Neuron (in vitro differentiated cells): ENCODE results near the gene CHFR.
"Not testable (repeated sequence)": the region's sequence is repeated elsewhere in the genome, so short reads cannot be mapped to it uniquely, and the experiment has no call there.

Experiments used
- H2AFZ ChIP-seq: one replicate; pipeline ENCODE4 v1.6.1; 2013; ENCODE audit warnings: low read depth, mild to moderate bottlenecking, inconsistent platforms, low read length, moderate library complexity
- H3K27me3 ChIP-seq: one replicate; pipeline ENCODE4 v1.6.1; 2013; ENCODE audit warnings: low read length; ENCODE audit not compliant: insufficient read depth
- H3K36me3 ChIP-seq: one replicate; pipeline ENCODE4 v1.6.1; 2013; ENCODE audit warnings: low read length; ENCODE audit not compliant: insufficient read depth
- H3K4me1 ChIP-seq: one replicate; pipeline ENCODE4 v1.6.1; 2013; ENCODE audit warnings: low read length; ENCODE audit not compliant: insufficient read depth
- H3K4me3 ChIP-seq: 2 replicates; pipeline ENCODE4 v1.5.1; 2013; ENCODE audit warnings: mild to moderate bottlenecking, low read length, moderate library complexity
- H3K9me3 ChIP-seq: one replicate; pipeline ENCODE4 v1.6.1; 2013; ENCODE audit warnings: low read length

The CHFR gene

DNA sequence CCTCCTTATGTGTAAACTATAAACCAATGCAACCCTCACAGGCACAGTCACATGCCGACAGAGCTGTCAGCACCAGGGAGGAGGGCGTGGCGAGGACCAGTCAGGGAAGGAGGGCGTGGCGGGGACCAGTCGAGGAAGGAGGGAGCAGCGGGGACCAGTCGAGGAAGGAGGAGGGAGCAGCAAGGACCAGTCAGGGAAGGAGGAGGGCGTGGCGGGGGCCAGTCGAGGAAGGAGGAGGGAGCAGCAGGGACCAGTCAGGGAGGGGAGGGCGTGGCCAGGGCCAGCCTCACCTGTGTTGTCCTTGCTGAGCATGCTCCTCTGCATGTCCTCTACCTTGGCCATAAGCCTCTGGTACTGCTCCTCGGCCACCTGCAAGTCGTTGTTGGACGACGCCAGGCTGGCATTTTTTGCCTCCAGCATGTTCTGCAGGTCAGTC, 83.0 kb downstream of the CHFR start:
- no peaks in the 10 kb centered on the region for H3K9me3 ChIP-seq
- no peak overlapping the region for H3K4me3 ChIP-seq
- no peaks in the 10 kb centered on the region for H3K4me1 ChIP-seq
- no peaks in the 10 kb centered on the region for H3K27me3 ChIP-seq
- H2AFZ ChIP-seq: no peak overlapping the region
- peaks cover 73% of the 10 kb centered on the region for H3K36me3 ChIP-seq

DNA sequence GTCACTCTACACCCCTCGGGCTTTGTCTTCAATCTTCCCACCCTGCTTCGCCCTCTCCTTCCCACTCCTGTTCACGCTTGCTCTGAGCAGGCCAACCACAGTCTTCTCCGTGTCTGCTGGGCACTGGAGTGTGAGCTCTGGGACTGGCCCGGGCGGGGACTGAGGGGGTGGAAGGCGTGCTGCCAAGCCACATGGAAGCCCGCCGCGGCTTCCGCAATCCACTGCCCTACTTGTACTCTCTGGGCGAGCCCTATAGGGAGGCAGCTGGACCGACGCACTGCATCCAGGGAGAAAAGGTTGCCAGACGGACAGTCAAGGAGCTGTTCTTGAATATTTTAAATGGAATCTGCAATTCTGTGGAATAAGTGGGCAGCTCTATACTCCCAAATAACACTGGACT, 83.5 kb downstream of the CHFR start:
- H3K9me3 ChIP-seq: no peaks in the 10 kb centered on the region
- H3K36me3 ChIP-seq: peaks cover 79% of the 10 kb centered on the region
- no peak overlapping the region for H3K4me3 ChIP-seq
- no peaks in the 10 kb centered on the region for H3K27me3 ChIP-seq
- H2AFZ ChIP-seq: no peak overlapping the region
- H3K4me1 ChIP-seq: no peaks in the 10 kb centered on the region

DNA sequence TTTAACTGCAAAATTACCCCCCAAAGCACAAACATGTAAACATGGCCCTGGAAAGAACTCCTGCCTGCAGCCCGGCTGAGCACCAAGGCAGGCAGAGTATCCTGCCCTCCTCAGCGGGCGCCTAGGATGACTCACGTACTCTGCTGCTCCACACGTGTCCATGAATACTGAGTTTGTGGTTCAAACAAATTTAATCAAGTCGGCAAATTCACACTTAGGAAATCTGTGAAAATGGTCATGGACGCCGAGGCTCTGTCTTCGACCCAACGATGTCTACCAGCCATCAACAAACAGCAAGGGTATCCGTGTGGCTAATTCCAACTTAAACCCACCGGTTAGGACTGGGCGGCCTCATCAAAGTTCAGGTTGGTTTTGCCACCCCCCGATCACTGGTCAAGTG, 84.3 kb downstream of the CHFR start:
- H3K4me3 ChIP-seq: no peak overlapping the region
- no peaks in the 10 kb centered on the region for H3K9me3 ChIP-seq
- peaks cover 80% of the 10 kb centered on the region for H3K36me3 ChIP-seq
- H3K4me1 ChIP-seq: no peaks in the 10 kb centered on the region
- no peaks in the 10 kb centered on the region for H3K27me3 ChIP-seq
- no peak overlapping the region for H2AFZ ChIP-seq

DNA sequence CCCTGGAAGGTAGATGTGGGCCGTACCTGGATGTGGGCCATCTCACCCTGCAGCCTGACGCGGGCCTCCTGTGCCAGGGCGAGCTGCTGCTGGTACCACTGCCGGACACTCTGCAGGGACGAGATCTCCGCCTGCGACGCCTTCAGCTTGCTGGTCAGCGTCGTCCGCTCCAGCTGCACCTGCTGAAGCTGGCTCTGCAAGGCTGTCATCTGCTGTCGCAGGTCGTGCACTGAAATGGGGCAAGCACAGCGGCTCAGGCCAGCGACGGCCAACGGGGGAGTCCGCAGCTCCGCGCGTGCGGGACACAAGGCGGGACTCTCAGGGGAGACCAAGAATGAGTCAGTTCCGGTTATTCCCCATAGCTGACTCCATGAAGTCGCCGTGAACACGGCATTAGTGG, 85.7 kb downstream of the CHFR start:
- Histone ChIP-seq H3K36me3 (peaks cover 80% of the 10 kb centered on the region), H3K9me3 (no peaks in the 10 kb centered on the region), H2AFZ (no peak overlapping the region), H3K4me3 (no peak overlapping the region), H3K27me3 (no peaks in the 10 kb centered on the region), H3K4me1 (no peaks in the 10 kb centered on the region)

DNA sequence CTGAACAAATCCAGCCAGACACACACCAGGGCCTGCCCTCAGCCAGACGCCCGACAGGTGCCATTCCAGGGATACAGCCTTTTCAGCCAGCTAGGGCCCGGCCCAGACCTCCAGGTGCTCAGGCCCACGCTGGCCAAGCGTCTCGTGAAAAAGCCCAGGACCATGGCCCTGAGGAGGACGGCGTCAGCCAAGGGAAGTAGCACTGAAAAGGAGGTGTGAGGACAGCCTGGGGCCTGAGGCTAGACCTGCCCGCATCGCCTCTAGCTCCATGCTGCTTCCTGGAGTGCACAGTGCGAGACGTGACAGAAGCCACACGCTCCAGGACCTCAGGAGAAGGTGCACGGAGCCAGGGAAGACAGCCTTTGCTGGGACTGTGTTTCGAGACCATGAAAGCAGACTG, 88.6 kb downstream of the CHFR start:
- Histone ChIP-seq H3K27me3 (no peaks in the 10 kb centered on the region), H3K4me3 (no peak overlapping the region), H3K36me3 (peaks cover 83% of the 10 kb centered on the region), H3K4me1 (no peaks in the 10 kb centered on the region), H2AFZ (no peak overlapping the region), H3K9me3 (peaks cover 5% of the 10 kb centered on the region)

DNA sequence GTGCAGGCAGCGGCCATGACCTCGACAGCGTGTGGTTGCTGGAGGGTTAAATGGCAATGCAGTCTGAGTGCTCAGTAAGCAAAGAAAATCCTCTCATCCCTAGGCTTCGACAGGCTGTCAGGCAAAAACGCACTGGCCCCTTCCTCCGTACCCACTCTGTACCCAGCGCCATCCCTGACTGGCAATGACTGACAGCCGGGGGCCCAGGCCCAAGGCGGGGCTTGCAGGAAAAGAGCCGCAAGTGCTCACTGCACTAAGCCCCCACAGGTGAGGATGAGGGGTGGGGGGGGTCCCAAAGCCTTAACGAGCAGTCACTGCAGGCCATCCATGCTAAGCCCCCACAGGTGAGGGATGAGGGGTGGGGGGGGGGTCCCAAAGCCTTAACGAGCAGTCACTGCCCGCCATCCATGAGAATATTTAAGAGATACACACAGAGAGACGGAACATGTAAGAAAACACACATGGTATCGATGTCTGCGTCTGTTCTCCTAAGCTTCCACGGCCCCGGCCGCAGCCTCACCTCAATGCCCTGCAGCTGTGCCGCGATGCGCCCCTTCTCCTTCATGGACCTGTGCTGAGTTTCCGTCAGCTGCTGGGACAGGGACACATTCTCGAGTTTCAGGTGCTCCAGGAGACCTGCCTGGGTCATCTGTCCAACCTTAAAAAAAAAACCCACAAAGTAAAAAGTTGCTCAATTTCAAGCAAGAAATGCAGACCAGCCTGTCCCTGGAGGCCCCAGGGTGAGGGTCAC, 89.4 kb downstream of the CHFR start:
- H3K27me3 ChIP-seq: no peaks in the 10 kb centered on the region
- no peak overlapping the region for H2AFZ ChIP-seq
- peaks cover 77% of the 10 kb centered on the region for H3K36me3 ChIP-seq
- H3K9me3 ChIP-seq: peaks cover 8% of the 10 kb centered on the region
- no peaks in the 10 kb centered on the region for H3K4me1 ChIP-seq
- no peak overlapping the region for H3K4me3 ChIP-seq

DNA sequence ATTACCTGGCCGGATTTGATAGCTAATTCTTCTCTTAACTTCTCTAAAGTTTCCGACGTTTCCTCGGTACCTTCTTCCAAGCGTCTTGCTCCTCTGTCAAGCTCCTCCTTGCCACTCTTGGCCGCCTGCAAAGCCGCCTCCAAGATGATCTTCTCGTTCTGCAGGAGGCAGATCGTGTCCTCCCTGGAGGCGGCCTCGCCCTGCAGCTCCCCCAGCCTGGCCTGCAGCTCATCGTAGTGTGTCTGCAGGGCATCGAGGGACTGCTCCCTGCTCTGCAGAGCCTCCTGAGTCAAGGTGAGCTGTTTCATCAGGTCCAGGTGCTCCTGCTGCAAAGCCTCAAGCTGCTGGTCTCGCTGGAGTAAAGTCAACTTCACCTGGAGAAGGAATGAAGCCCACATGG, 91.6 kb downstream of the CHFR start:
- peaks cover 74% of the 10 kb centered on the region for H3K36me3 ChIP-seq
- no peak overlapping the region for H3K4me3 ChIP-seq
- no peaks in the 10 kb centered on the region for H3K27me3 ChIP-seq
- H3K4me1 ChIP-seq: no peaks in the 10 kb centered on the region
- peaks cover 14% of the 10 kb centered on the region for H3K9me3 ChIP-seq
- no peak overlapping the region for H2AFZ ChIP-seq

DNA sequence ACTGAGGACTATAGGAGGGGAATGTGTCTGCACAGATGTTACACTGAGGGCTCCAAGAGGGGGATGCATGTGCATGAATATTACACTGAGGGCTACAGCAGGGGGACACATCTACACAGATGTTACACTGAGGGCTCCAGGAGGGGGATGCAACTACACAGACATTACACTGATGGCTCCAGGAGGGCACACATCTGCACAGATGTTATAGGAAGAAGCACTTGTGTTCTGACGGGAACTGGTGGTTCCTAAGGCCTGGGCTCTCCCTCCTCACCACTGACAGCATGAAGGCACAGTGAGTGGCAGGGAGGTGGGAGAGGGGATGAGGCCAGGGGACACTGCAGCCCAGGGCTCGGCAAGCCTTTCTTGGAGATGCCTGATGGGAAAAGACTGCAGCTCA, 95.5 kb downstream of the CHFR start:
- peaks cover 63% of the 10 kb centered on the region for H3K36me3 ChIP-seq
- not testable (repeated sequence) for H2AFZ ChIP-seq, H3K27me3 ChIP-seq, H3K4me1 ChIP-seq, H3K4me3 ChIP-seq
- peaks cover 14% of the 10 kb centered on the region for H3K9me3 ChIP-seq

DNA sequence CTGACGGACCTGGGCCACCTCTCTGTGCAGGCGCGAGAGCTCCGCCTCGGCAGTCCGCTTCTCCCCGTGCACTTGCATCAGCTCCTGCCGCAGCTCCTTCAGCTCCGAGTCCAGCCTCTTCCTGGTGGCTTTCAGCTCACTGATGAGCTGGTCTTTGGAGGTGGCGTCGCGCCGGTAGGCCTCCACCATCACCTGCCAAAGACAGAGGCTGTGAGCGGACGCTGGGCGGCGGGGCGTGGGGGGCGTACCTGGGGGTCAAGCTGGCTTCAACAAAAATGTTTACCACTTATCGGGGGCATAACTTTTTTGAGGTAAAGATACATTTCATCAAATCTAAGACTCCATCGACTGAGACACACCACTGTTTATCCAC, 98.3 kb downstream of the CHFR start:
- Histone ChIP-seq H3K9me3 (peaks cover 12% of the 10 kb centered on the region), H3K36me3 (peaks cover 61% of the 10 kb centered on the region), H3K4me1 (no peaks in the 10 kb centered on the region), H3K27me3 (no peaks in the 10 kb centered on the region), H2AFZ (no peak overlapping the region), H3K4me3 (no peak overlapping the region)

DNA sequence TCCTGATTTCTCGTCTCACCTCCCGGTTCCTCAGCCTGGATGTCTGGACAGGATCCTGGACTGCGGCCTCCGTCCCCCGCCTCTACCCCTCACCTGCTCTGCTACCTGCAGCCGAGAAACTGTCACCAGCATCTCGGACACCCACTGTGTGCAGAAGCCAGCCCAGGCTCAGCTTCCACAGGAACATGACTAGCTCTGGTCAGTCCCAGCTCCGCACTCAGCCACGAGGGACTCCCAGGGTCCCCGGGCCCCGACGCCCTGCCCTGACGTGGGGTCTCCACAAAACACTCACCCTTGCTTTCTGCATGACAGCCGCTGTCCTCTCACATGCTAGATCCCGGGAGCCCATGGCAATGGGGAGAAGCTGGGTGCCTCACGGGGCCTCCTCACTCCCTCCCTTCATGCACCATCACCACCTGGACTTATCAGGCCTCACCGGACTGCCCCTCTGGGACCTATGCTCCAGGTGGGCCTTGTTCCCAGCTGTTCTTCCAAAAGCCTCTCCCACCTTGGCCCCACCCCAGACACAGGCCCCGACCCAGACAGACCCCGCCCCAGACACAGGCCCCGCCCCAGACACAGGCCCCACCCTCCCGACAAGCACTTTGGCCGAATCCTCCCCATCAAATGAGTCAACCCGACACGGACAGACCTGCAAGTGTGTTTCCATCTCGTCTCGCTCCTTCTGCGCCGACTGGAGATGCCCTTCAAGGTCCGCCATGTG, 98.9 kb downstream of the CHFR start:
- Histone ChIP-seq H3K9me3 (peaks cover 7% of the 10 kb centered on the region), H3K4me1 (no peaks in the 10 kb centered on the region), H3K36me3 (peaks cover 60% of the 10 kb centered on the region), H3K4me3 (no peak overlapping the region), H2AFZ (no peak overlapping the region), H3K27me3 (no peaks in the 10 kb centered on the region)

DNA sequence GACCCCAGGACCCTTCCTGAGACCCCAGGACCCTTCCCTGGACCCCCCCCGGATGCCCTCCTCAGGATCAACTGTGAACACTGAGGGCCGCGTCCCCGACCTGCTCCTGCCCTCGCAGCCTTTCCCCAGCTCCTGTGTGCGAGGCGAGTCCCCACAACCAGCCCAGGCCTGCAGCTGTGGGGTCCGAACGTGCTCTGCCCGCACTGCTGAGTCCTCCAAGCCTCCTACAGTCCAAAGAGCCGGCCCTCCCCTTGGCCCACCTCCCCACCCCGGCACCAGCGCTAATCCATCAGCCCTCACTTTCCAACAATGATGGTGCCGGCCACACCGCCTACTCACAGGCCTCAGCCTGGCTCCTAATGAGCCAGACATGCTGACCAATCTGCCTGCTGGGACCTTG, 99.5 kb downstream of the CHFR start:
- Histone ChIP-seq H3K36me3 (peaks cover 64% of the 10 kb centered on the region), H3K27me3 (no peaks in the 10 kb centered on the region), H3K4me3 (no peak overlapping the region), H3K4me1 (no peaks in the 10 kb centered on the region), H3K9me3 (peaks cover 7% of the 10 kb centered on the region), H2AFZ (no peak overlapping the region)

DNA sequence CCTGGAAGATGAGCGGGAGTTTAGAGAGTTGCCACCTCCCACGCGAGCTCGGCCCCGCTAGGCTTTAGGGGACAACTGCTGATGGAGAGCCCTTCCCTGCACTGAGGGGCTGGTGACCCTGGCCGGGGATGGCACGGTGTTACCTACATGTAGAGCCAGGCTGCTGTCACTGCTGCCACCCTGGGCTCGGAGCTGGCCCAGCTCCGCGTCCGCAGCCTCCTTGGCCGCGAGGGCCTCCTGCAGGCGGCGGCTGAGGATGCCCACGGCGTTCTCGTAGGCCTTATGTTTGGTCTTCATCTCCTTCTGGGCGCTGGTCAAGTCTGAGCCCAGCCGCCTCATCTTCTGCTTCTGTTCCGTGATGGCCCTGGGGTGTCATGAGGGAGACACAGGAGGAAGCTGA, 101.2 kb downstream of the CHFR start:
- no peak overlapping the region for H2AFZ ChIP-seq
- no peaks in the 10 kb centered on the region for H3K4me1 ChIP-seq
- no peaks in the 10 kb centered on the region for H3K27me3 ChIP-seq
- H3K9me3 ChIP-seq: peaks cover under 1% of the 10 kb centered on the region
- peaks cover 70% of the 10 kb centered on the region for H3K36me3 ChIP-seq
- H3K4me3 ChIP-seq: no peak overlapping the region

DNA sequence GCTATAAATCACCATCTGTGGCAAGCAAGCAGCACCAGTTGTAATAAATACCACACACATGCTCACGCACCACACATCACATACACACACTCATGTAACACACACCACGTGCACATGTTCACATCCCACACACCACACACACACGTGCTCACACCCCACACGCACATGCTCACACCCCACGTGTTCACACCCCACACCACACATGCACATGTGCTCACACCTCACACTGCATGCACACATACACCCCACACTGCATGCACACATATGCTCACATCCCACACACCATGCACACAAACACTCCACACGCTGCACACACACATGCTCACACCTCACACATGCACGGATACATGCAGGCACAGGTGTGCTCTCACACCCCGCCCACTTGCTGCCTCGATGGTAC, 102.8 kb downstream of the CHFR start:
- Histone ChIP-seq H2AFZ (no peak overlapping the region), H3K9me3 (no peaks in the 10 kb centered on the region), H3K27me3 (no peaks in the 10 kb centered on the region), H3K4me3 (no peak overlapping the region), H3K36me3 (peaks cover 78% of the 10 kb centered on the region), H3K4me1 (no peaks in the 10 kb centered on the region)
